ENCODE data around the gene PTGDR2.

Gene PTGDR2

GRCh38 chr11:60855726-60856633 is at the start of gene PTGDR2:
TSS of gene PTGDR2 (minus strand) at chr11:60855950. CDS start at chr11:60853722, 2,228 bp downstream.
- no peak for DNase-seq (ENCODE audit: low read depth, low spot score)

GRCh38 chr11:60905047-60905446 is 49.3 kb upstream of the PTGDR2 start:
- no peak for DNase-seq (ENCODE audit: low read depth, low spot score)

- no peak for DNase-seq (ENCODE audit: low read depth, low spot score)
These were observed 46.9 kb upstream of the PTGDR2 start for GRCh38 chr11:60902625-60903024.

- DNase-seq (ENCODE audit: low read depth, low spot score): no peak
These were observed 45.1 kb upstream of the PTGDR2 start for GRCh38 chr11:60900673-60901404.

- no peak for DNase-seq (ENCODE audit: low read depth, low spot score)
These were observed 44.2 kb upstream of the PTGDR2 start for GRCh38 chr11:60899977-60900376.

- no peak for DNase-seq (ENCODE audit: low read depth, low spot score)
These were observed 43.5 kb upstream of the PTGDR2 start for GRCh38 chr11:60899046-60899936.

GRCh38 chr11:60897496-60897895 is 41.7 kb upstream of the PTGDR2 start:
- DNase-seq (ENCODE audit: low read depth, low spot score): no peak

- no peak for DNase-seq (ENCODE audit: low read depth, low spot score)
These were observed 39.9 kb upstream of the PTGDR2 start for GRCh38 chr11:60895687-60896086.

GRCh38 chr11:60891103-60891741 is 35.5 kb upstream of the PTGDR2 start:
- no peak for DNase-seq (ENCODE audit: low read depth, low spot score)

GRCh38 chr11:60890696-60891095 is 34.9 kb upstream of the PTGDR2 start:
- no peak for DNase-seq (ENCODE audit: low read depth, low spot score)

GRCh38 chr11:60889869-60890311 is 34.1 kb upstream of the PTGDR2 start:
- DNase-seq (ENCODE audit: low read depth, low spot score): no peak

- DNase-seq (ENCODE audit: low read depth, low spot score): no peak
These were observed 31.8 kb upstream of the PTGDR2 start for GRCh38 chr11:60887556-60887955.

GRCh38 chr11:60880643-60881282 is 25.0 kb upstream of the PTGDR2 start:
- no peak for DNase-seq (ENCODE audit: low read depth, low spot score)

- no peak for DNase-seq (ENCODE audit: low read depth, low spot score)
These were observed 24.3 kb upstream of the PTGDR2 start for GRCh38 chr11:60879971-60880588.

- DNase-seq (ENCODE audit: low read depth, low spot score): no peak
These were observed 23.4 kb upstream of the PTGDR2 start for GRCh38 chr11:60879104-60879503.

GRCh38 chr11:60878245-60879101 is 22.7 kb upstream of the PTGDR2 start:
- DNase-seq (ENCODE audit: low read depth, low spot score): no peak

- DNase-seq (ENCODE audit: low read depth, low spot score): no peak
These were observed 20.4 kb upstream of the PTGDR2 start for GRCh38 chr11:60876168-60876485.

GRCh38 chr11:60875366-60876167 is 19.8 kb upstream of the PTGDR2 start:
- no peak for DNase-seq (ENCODE audit: low read depth, low spot score)
